ENCODE data around the gene CYP2F1.
"Not testable (repeated sequence)": the region's sequence is repeated elsewhere in the genome, so short reads cannot be mapped to it uniquely, and the experiment has no call there.

DNA sequence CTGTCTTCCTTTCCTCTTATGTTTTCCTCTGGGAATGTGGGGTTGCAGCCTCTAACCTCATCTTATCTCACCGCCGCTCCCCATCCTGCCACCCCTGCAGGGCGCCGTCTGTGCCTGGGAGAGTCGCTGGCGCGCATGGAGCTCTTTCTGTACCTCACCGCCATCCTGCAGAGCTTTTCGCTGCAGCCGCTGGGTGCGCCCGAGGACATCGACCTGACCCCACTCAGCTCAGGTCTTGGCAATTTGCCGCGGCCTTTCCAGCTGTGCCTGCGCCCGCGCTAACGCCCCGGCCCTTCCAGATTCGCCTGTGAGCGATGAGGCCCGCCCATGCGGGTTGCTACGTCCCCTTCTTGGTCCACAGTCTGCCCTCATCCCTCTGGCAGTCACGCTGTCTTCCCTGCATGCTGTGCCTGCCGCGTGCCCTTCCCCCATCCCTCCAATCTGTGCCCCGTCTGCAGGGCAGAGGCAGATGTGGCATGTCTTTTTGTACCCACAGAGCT is 13.6 kb downstream of the CYP2F1 start:
- TF ChIP-seq EZH2 (IDR thresholded peaks at IDR 0.05; ENCODE audit: borderline replicate concordance, low read depth, low read length); TBL1XR1 (IDR thresholded peaks at IDR 0.05; ENCODE audit: low read length in 2 of 2); TAF1 (IDR thresholded peaks at IDR 0.05; ENCODE audit: control insufficient read depth, extremely low read depth, insufficient read depth, low read length, severe bottlenecking); POLR2AphosphoS5 (IDR thresholded peaks at IDR 0.05; ENCODE audit: control insufficient read depth, insufficient read depth, low read depth, low read length); MAZ (CRISPR knock-in tag; conservative IDR thresholded peaks at IDR 0.05 in 1 of 2, IDR thresholded peaks at IDR 0.05 in 1 of 2); SREBF2 (CRISPR knock-in tag; IDR thresholded peaks at IDR 0.05); SMARCA5 (IDR thresholded peaks at IDR 0.05); ZNF274 (IDR thresholded peaks at IDR 0.05; ENCODE audit: borderline replicate concordance, low read depth, low read length); CAMTA2 (CRISPR knock-in tag; conservative IDR thresholded peaks at IDR 0.05): not testable (repeated sequence)
- TF ChIP-seq, protein P1, sequence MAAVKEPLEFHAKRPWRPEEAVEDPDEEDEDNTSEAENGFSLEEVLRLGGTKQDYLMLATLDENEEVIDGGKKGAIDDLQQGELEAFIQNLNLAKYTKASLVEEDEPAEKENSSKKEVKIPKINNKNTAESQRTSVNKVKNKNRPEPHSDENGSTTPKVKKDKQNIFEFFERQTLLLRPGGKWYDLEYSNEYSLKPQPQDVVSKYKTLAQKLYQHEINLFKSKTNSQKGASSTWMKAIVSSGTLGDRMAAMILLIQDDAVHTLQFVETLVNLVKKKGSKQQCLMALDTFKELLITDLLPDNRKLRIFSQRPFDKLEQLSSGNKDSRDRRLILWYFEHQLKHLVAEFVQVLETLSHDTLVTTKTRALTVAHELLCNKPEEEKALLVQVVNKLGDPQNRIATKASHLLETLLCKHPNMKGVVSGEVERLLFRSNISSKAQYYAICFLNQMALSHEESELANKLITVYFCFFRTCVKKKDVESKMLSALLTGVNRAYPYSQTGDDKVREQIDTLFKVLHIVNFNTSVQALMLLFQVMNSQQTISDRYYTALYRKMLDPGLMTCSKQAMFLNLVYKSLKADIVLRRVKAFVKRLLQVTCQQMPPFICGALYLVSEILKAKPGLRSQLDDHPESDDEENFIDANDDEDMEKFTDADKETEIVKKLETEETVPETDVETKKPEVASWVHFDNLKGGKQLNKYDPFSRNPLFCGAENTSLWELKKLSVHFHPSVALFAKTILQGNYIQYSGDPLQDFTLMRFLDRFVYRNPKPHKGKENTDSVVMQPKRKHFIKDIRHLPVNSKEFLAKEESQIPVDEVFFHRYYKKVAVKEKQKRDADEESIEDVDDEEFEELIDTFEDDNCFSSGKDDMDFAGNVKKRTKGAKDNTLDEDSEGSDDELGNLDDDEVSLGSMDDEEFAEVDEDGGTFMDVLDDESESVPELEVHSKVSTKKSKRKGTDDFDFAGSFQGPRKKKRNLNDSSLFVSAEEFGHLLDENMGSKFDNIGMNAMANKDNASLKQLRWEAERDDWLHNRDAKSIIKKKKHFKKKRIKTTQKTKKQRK (IDR thresholded peaks at IDR 0.05; ENCODE audit: borderline replicate concordance, low read depth, low read length) = not testable (repeated sequence)
- TF ChIP-seq, protein P2, sequence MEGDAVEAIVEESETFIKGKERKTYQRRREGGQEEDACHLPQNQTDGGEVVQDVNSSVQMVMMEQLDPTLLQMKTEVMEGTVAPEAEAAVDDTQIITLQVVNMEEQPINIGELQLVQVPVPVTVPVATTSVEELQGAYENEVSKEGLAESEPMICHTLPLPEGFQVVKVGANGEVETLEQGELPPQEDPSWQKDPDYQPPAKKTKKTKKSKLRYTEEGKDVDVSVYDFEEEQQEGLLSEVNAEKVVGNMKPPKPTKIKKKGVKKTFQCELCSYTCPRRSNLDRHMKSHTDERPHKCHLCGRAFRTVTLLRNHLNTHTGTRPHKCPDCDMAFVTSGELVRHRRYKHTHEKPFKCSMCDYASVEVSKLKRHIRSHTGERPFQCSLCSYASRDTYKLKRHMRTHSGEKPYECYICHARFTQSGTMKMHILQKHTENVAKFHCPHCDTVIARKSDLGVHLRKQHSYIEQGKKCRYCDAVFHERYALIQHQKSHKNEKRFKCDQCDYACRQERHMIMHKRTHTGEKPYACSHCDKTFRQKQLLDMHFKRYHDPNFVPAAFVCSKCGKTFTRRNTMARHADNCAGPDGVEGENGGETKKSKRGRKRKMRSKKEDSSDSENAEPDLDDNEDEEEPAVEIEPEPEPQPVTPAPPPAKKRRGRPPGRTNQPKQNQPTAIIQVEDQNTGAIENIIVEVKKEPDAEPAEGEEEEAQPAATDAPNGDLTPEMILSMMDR (IDR thresholded peaks at IDR 0.05 in 2 of 3, conservative IDR thresholded peaks at IDR 0.05 in 1 of 3; ENCODE audit: insufficient read depth in 2 of 3, low read depth in 1 of 3, low read length in 3 of 3) = peak; percentile 53 to 85 (median 59)
- TF ChIP-seq, protein P3, sequence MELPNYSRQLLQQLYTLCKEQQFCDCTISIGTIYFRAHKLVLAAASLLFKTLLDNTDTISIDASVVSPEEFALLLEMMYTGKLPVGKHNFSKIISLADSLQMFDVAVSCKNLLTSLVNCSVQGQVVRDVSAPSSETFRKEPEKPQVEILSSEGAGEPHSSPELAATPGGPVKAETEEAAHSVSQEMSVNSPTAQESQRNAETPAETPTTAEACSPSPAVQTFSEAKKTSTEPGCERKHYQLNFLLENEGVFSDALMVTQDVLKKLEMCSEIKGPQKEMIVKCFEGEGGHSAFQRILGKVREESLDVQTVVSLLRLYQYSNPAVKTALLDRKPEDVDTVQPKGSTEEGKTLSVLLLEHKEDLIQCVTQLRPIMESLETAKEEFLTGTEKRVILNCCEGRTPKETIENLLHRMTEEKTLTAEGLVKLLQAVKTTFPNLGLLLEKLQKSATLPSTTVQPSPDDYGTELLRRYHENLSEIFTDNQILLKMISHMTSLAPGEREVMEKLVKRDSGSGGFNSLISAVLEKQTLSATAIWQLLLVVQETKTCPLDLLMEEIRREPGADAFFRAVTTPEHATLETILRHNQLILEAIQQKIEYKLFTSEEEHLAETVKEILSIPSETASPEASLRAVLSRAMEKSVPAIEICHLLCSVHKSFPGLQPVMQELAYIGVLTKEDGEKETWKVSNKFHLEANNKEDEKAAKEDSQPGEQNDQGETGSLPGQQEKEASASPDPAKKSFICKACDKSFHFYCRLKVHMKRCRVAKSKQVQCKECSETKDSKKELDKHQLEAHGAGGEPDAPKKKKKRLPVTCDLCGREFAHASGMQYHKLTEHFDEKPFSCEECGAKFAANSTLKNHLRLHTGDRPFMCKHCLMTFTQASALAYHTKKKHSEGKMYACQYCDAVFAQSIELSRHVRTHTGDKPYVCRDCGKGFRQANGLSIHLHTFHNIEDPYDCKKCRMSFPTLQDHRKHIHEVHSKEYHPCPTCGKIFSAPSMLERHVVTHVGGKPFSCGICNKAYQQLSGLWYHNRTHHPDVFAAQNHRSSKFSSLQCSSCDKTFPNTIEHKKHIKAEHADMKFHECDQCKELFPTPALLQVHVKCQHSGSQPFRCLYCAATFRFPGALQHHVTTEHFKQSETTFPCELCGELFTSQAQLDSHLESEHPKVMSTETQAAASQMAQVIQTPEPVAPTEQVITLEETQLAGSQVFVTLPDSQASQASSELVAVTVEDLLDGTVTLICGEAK (IDR thresholded peaks at IDR 0.05) = not testable (repeated sequence)
- TF ChIP-seq, protein P3 (CRISPR knock-in tag; IDR thresholded peaks at IDR 0.05) = not testable (repeated sequence)
